GM21390 (cell line): ENCODE measurements around the gene GALNT17.

Experiments
- ATAC-seq: cut with Tn5 transposase; IDR thresholded peaks from one replicate; pipeline ENCODE4 v1.9.1; 2021; ENCODE audit not compliant: unreplicated experiment

The GALNT17 gene

DNA sequence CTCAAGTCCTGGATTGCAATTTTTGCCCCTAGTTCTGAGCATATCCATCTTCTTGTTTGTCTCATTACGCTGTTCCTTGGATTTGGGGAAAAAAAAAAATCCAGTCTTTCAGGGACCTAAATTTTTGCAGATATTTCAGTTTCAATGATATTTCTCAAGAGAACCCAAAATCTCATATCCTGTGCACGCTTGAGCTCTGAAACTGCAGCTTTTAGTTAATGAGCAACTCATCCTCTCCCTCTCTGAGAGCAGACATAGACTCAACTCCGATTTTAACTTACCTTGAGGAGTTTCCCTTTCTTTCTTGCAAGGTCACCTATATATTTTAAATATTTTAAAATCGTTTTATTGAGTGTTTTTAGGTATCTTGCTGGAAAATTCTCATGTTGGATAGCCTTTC lies 200.3 kb downstream of the GALNT17 start:
- ATAC-seq: no peak

DNA sequence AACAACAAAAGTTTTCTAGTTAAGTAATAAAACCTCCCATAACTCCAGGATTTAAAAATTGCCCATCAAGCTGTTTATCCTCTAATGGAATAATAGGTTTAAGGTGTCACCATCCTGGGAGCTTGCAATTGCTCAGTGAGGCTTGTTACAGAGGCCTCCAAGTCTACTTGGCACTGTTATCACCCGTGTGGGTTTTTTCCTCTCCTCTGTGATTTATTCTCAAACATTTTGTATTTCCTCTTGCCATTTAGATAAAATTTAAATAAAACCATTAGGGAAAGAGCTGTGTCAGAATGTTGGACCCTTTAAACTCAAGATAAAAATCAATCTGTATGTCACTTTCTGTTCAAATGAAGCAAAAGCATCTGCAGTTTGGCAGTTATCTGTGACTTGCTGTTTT lies 202.6 kb downstream of the GALNT17 start:
- no peak for ATAC-seq

- ATAC-seq: no peak
Measured at GRCh38 chr7:71338866-71339265, 206.9 kb downstream of the GALNT17 start.

DNA sequence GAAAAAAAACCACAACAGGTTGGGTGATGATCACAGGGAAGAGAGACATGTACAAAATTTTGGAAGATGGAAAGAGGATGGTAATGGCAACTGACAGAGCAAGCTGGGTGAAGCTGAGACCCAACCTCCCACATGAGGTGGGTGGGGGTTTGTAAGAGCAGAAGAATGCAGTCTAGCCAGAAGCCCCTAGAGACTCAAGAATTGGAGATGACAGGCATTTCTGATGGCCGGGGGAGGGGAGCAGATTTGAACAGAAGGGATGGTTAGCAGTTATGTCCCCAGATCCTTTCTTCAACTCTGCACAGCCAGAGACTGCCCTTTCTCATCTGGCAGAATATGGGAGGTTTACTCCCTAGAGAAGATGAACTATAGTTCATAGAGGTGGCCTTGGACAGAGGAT lies 208.0 kb downstream of the GALNT17 start:
- no peak for ATAC-seq

DNA sequence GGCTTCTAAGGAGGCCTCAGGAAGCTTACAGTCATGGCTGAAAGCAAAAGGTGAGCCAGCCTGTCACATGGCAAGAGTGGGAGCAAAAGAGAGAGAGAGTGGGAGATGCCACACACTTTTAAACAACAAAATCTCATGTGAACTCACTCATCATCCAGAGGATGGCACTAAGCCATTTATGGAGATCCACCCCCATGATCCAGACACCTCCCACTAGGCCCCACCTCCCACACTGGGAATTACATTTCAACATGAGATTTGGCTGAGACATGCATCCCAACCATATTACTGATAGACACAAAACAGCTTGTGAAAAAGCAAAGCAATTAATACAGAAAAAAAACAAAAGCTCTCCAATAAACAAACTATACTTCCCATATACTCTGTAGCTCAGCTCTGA lies 210.3 kb downstream of the GALNT17 start:
- no peak for ATAC-seq

DNA sequence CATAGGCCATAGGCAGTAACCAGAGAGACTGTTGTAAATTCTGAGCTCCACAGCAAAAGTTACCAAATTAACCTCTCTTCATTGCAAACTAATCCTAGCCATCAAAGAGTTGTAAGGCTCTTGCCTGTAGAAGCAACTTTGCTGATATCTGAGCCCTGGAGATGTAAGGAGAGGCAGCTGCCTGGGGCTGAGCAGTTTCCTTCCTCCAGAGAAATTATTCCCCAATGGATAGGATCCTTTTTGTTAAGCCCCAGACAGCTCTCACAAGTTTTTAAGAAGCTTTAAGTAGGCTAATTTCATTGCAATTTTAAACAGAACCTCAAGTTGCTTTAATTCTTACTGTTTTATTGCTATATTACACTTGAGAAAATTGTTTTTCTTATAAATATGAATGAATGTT lies 211.1 kb downstream of the GALNT17 start:
- no peak for ATAC-seq

GRCh38 chr7:71343892-71344291 lies 211.9 kb downstream of the GALNT17 start:
- no peak for ATAC-seq

GRCh38 chr7:71345117-71345884 lies 213.4 kb downstream of the GALNT17 start:
- ATAC-seq: no peak

DNA sequence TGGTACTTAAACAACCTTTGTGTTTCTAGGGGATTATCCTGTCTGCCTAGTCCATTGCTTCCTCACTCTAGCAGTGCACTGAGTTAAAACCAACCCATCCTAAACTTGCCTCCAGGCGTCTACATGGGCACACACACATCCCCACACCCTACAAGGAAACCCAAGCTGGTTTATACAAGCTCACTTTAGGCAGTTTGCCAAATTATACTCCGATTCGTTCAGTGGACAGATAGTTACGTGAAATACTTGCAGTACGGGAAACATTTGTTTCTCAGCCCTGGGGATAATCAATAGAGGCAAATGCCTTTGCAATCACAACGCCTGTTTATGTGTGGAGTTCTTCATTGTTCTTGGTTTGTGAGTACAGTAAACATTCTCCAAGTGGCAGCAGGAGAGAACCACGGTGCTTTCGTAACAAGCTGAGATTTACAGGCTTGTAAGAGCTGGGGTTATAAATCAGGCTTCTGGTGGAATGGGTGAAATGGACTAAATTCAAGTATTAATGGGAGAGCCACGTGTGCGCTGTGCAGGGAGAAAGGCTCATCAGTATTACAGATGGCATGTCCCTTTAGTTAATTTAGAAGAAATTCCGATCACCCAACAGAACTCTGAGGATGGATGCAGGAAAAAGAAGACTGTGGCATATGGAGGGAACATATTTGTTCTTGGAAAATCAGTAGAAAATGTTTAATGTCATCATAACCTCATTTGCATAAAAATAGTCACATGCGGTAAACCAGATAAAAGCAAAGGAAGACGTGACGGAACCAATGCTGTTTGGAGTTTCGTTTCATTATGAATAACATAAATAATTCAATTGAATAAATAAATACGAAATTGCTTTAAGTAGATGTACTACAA lies 217.1 kb downstream of the GALNT17 start:
- no peak for ATAC-seq

GRCh38 chr7:71349682-71350481 lies 217.9 kb downstream of the GALNT17 start:
- no peak for ATAC-seq

- ATAC-seq: no peak
Measured at GRCh38 chr7:71350680-71351079, 218.7 kb downstream of the GALNT17 start.

GRCh38 chr7:71354716-71355115 lies 222.8 kb downstream of the GALNT17 start:
- no peak for ATAC-seq

- no peak for ATAC-seq
Measured at GRCh38 chr7:71361451-71362032, 229.6 kb downstream of the GALNT17 start.

DNA sequence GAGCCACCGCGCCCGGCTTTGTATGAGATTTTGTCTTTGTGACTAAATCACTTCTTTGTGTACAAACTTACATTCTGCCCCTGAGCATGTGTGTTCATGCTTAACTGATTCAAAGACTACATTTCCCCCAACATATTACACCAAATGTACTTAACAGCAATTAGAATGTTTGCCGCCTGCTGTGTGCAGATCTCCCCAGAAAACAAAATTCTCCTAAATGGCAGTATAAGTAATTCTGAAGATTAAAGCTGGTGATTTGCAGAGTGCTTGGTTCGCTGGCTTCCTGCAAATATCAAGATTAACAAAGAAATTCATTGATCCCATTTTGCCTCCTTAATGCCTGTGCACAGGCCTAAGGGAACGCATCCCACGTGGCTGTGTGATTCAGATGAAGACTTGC lies 230.3 kb downstream of the GALNT17 start:
- no peak for ATAC-seq

GRCh38 chr7:71363223-71363622 lies 231.3 kb downstream of the GALNT17 start:
- no peak for ATAC-seq

DNA sequence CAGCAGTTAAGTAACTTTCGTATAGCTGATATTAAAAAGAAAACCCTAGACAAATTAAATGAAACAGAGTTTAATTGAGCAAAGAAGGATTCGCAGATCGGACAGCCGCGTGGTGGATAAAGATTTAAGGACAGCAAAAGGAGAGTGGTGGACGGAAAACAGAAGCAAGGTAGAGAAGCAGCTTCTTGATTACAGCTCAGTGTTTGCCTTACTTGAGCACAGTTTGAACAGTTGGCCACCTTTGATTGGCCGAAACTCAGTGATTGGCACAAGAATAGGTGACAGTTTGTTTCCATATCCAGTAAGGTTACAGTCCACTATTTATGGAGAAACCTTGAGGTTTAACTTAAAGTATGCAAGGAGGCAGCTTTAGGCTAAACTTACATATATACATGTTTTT lies 231.7 kb downstream of the GALNT17 start:
- no peak for ATAC-seq

DNA sequence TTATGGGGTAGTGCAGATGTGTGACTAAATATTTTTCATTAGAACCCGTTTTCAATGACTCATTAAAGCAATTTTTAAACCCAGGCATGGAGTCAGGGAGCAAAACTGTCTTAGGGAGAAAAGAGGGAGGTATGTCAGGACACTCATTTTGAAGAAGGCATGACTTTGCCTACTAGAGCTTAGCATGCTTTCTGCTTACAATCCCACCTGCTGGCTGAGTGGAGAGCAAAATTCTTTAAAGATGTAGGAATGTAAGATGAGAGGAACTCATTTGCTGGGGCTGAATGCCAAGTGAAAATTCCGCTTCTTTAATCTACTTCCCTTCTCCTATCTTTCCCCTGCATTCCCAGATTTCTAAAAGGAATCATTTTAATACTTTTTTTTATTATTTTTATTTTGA lies 232.6 kb downstream of the GALNT17 start:
- no peak for ATAC-seq

DNA sequence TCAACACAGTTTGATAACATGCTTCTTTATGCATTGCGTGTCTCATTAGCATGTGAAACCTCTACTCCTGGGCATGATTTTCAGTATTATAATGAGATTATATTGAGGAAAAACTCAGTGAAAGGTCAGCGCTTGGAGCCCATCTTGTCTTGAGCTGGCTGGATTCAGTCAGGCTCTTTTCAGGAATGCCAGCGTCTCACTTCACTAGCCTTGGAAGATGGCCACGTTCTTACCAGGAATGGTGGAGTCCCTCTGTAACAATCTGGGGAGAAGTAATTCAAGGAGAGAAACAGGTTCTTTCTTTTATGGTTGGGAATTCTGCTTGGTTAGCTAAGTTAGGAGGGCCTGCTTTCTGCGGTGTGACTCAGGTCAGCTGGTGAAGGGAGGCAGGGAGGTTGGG lies 241.0 kb downstream of the GALNT17 start:
- no peak for ATAC-seq

DNA sequence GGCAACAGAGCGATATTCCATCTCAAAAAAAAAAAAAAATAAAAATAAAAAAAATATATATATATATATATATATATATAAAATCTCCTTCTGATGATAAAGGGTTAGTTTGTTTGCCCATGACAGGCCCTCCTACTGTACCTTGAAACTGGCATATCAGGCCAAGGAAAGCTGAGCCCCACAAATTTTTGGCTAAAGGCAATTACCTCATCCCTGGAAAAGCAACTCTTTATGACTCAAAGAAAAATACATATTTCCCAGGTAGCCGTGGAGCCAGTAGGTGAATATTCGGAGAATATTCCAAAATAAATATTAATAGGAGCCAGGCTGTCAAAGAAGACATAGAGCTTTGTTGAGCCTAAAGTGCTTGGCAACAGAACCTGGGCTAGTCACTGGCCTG lies 245.1 kb downstream of the GALNT17 start:
- no peak for ATAC-seq

- ATAC-seq: no peak
Measured at GRCh38 chr7:71377469-71377868, 245.5 kb downstream of the GALNT17 start.

DNA sequence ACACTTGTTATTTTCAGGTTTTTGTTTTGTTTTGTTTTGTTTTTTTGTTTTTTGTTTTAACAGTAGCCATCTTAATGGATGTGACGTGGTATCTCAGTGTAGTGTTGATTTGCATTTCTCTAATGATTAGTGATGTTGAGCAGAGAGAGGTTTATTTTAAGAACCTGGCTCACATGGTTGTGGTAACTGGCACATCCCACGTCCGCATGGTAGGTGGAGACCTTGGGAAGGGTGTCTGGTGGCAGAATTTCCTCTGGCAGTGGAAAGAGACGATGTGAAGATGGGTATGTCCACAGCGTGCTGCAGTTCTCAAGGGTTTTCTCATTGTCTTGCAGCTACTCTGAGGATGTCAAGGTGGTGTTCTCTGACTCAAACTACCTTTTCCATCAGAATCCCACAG lies 252.2 kb downstream of the GALNT17 start:
- ATAC-seq: no peak
